Measurements from ENCODE around the gene CPSF6. TPM values are rescaled to one million over a fixed set of nuclear protein-coding genes. Genes with fewer than 3 reads are reported as not detected.
"Not testable (repeated sequence)": the region's sequence is repeated elsewhere in the genome, so short reads cannot be mapped to it uniquely, and the experiment has no call there.

The CPSF6 gene
- total RNA-seq, 2 donors from 2014 or later, result 86.1 to 97.2 TPM

GRCh38 chr12:69240631-69240995 lies 1.2 kb downstream of the CPSF6 start:
- Mint-ChIP-seq H3K4me1 (ENCODE audit: low read depth) (peaks cover 51% of the 10 kb centered on the region), H3K9me3 (no peaks in the 10 kb centered on the region), H3K27me3 (ENCODE audit: low read depth) (no peaks in the 10 kb centered on the region), H3K4me3 (peak overlapping the region; percentile 98 to 100), H3K36me3 (ENCODE audit: insufficient read depth in 2 of 2) (peaks cover 6 to 8% of the 10 kb centered on the region in 2 donors), H3K27ac (peak overlapping the region; percentile 98)
- DNase-seq, result peak; percentile 36 to 44
- ATAC-seq (replicated peaks in 1 of 2), result no peak

- Mint-ChIP-seq H3K9me3 (no peaks in the 10 kb centered on the region), H3K27me3 (ENCODE audit: low read depth) (no peaks in the 10 kb centered on the region), H3K4me3 (peak overlapping the region; percentile 98 to 100), H3K27ac (peak overlapping the region; percentile 92), H3K36me3 (ENCODE audit: insufficient read depth in 2 of 2) (peaks cover 6 to 8% of the 10 kb centered on the region in 2 donors), H3K4me1 (ENCODE audit: low read depth) (peaks cover 60% of the 10 kb centered on the region)
- ATAC-seq (replicated peaks in 1 of 2) (no peak), DNase-seq (no peak)
These were observed 2.2 kb downstream of the CPSF6 start for GRCh38 chr12:69241438-69242092.

GRCh38 chr12:69243099-69244084 lies 4.0 kb downstream of the CPSF6 start:
- Mint-ChIP-seq H3K9me3 (no peaks in the 10 kb centered on the region), H3K27ac (peak overlapping the region; percentile 81), H3K27me3 (ENCODE audit: low read depth) (no peaks in the 10 kb centered on the region), H3K4me3 (peak overlapping the region; percentile 98 to 100), H3K4me1 (ENCODE audit: low read depth) (peaks cover 67% of the 10 kb centered on the region), H3K36me3 (ENCODE audit: insufficient read depth in 2 of 2) (peaks cover 6 to 11% of the 10 kb centered on the region in 2 donors)
- DNase-seq, result no peak
- ATAC-seq (replicated peaks in 1 of 2), result peak; percentile 22

- no peak for DNase-seq
- Mint-ChIP-seq H3K9me3 (no peaks in the 10 kb centered on the region), H3K4me1 (ENCODE audit: low read depth) (peaks cover 83% of the 10 kb centered on the region), H3K27me3 (ENCODE audit: low read depth) (no peaks in the 10 kb centered on the region), H3K36me3 (ENCODE audit: insufficient read depth in 2 of 2) (peaks cover 0 to 9% of the 10 kb centered on the region in 2 donors), H3K4me3 (peak overlapping the region; percentile 36 to 74), H3K27ac (peak overlapping the region; percentile 71)
- ATAC-seq (replicated peaks in 1 of 2), result peak; percentile 33 to 48
These were observed 8.1 kb downstream of the CPSF6 start for GRCh38 chr12:69247268-69248018.

DNA sequence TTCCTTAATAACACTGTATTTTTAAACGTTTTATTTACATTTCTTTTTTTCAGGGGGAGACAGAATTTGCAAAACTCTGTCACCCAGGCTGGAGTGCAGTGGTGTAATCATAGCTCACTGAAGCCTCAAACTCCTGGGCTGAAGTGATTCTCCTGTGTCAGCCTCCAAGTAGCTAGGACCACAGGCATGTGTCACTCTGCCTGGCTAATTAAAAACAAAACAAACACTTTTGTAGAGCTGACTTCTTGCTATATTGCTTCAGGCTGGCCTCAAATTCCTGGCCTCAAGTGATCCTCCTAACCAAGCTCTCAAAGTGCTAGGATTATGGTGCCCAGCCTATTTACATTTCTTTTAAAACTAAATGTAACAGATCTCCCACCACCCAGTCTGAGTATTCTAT lies 12.7 kb downstream of the CPSF6 start:
- Mint-ChIP-seq H3K4me3 (no peak overlapping the region), H3K36me3 (ENCODE audit: insufficient read depth in 2 of 2) (peaks cover 1 to 12% of the 10 kb centered on the region in 2 donors), H3K9me3 (no peaks in the 10 kb centered on the region), H3K27me3 (ENCODE audit: low read depth) (no peaks in the 10 kb centered on the region), H3K27ac (peak overlapping the region; percentile 68), H3K4me1 (ENCODE audit: low read depth) (peaks cover 62% of the 10 kb centered on the region)
- DNase-seq, result peak in 1 of 2 donors; percentile 11
- peak; percentile 43 to 59 for ATAC-seq (replicated peaks in 1 of 2)

GRCh38 chr12:69254046-69254445 lies 14.7 kb downstream of the CPSF6 start:
- DNase-seq, result peak in 1 of 2 donors; percentile 29

DNA sequence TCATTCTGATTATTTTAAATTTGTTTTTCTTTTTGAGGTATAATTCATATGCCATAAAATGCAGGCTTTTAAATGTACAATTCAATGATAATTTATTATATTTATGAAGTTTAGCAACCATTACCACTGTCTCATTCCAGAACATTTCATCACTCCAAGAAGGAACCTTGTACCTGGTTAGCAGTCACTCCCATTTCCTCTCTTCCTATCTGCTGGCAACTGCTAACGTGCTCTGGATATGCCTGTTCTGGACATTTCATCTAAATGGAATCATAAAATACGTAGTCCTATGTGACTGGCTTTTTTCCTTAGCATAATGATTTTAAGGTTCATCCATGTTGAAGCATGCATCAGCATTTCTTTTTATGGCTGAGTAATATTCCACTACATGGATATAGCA lies 15.5 kb downstream of the CPSF6 start:
- Mint-ChIP-seq H3K4me1 (ENCODE audit: low read depth) (peaks cover 36% of the 10 kb centered on the region), H3K27ac (no peak overlapping the region), H3K36me3 (ENCODE audit: insufficient read depth in 2 of 2) (peaks cover 5 to 22% of the 10 kb centered on the region in 2 donors), H3K4me3 (no peak overlapping the region), H3K27me3 (ENCODE audit: low read depth) (no peaks in the 10 kb centered on the region), H3K9me3 (no peaks in the 10 kb centered on the region)
- DNase-seq (no peak), ATAC-seq (replicated peaks in 1 of 2) (no peak)

More at GRCh38 chr12:69254046-69254445, 14.7 kb downstream of the CPSF6 start:
- peaks cover 5 to 22% of the 10 kb centered on the region in 2 donors for H3K36me3 Mint-ChIP-seq (ENCODE audit: insufficient read depth in 2 of 2)
- no peaks in the 10 kb centered on the region for H3K9me3 Mint-ChIP-seq
- peaks cover 44% of the 10 kb centered on the region for H3K4me1 Mint-ChIP-seq (ENCODE audit: low read depth)
- no peaks in the 10 kb centered on the region for H3K27me3 Mint-ChIP-seq (ENCODE audit: low read depth)
- ATAC-seq (replicated peaks in 1 of 2), result peak; percentile 72 to 83
- no peak overlapping the region for H3K4me3 Mint-ChIP-seq
- H3K27ac Mint-ChIP-seq, result peak overlapping the region; percentile 54

DNA sequence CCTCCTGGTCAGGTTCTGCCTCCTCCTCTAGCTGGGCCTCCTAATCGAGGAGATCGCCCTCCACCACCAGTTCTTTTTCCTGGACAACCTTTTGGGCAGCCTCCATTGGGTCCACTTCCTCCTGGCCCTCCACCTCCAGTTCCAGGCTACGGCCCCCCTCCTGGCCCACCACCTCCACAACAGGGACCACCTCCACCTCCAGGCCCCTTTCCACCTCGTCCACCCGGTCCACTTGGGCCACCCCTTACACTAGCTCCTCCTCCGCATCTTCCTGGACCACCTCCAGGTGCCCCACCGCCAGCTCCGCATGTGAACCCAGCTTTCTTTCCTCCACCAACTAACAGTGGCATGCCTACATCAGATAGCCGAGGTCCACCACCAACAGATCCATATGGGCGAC lies 19.3 kb downstream of the CPSF6 start:
- H3K36me3 Mint-ChIP-seq (ENCODE audit: insufficient read depth in 2 of 2), result peaks cover 5 to 43% of the 10 kb centered on the region in 2 donors

GRCh38 chr12:69262264-69262974 lies 23.1 kb downstream of the CPSF6 start:
- ATAC-seq (replicated peaks in 1 of 2), result no peak
- Mint-ChIP-seq H3K4me1 (ENCODE audit: low read depth) (peaks cover 12% of the 10 kb centered on the region), H3K36me3 (ENCODE audit: insufficient read depth in 2 of 2) (peaks cover 5 to 44% of the 10 kb centered on the region in 2 donors), H3K4me3 (no peak overlapping the region), H3K27me3 (ENCODE audit: low read depth) (no peaks in the 10 kb centered on the region), H3K27ac (no peak overlapping the region), H3K9me3 (no peaks in the 10 kb centered on the region)
- no peak for DNase-seq

More for the DNA sequence above, 19.3 kb downstream of the CPSF6 start:
- peak overlapping the region; percentile 78 for H3K27ac Mint-ChIP-seq
- no peaks in the 10 kb centered on the region for H3K27me3 Mint-ChIP-seq (ENCODE audit: low read depth)
- DNase-seq (no peak), ATAC-seq (replicated peaks in 1 of 2) (no peak)
- H3K4me1 Mint-ChIP-seq (ENCODE audit: low read depth), result peaks cover 13% of the 10 kb centered on the region
- no peaks in the 10 kb centered on the region for H3K9me3 Mint-ChIP-seq
- no peak overlapping the region for H3K4me3 Mint-ChIP-seq

GRCh38 chr12:69265205-69265604 lies 25.8 kb downstream of the CPSF6 start:
- ATAC-seq (replicated peaks in 1 of 2), result no peak
- Mint-ChIP-seq H3K27me3 (ENCODE audit: low read depth) (no peaks in the 10 kb centered on the region), H3K27ac (no peak overlapping the region), H3K9me3 (no peaks in the 10 kb centered on the region), H3K4me1 (ENCODE audit: low read depth) (peaks cover 12% of the 10 kb centered on the region), H3K4me3 (no peak overlapping the region), H3K36me3 (ENCODE audit: insufficient read depth in 2 of 2) (peaks cover 2 to 37% of the 10 kb centered on the region in 2 donors)
- no peak for DNase-seq

DNA sequence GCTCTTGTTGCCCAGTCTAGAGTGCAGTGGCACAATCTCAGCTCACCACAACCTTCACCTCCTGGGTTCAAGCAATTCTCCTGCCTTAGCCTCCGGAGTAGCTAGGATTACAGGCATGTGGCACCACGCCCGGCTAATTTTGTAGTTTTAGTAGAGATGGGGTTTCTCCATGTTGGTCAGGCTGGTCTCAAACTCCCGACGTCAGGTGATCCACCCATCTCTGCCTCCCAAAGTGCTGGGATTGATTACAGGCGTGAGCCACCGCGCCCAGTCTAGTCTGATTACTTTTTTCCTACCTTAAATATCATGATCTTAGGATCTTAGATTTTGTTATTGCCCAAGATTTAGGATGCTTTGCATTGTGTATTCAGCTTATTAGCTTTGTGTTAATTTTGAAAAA lies 26.3 kb downstream of the CPSF6 start:
- DNase-seq; ATAC-seq (replicated peaks in 1 of 2); H3K9me3 Mint-ChIP-seq; H3K27ac Mint-ChIP-seq; H3K4me3 Mint-ChIP-seq; H3K27me3 Mint-ChIP-seq (ENCODE audit: low read depth): not testable (repeated sequence)
- Mint-ChIP-seq H3K36me3 (ENCODE audit: insufficient read depth in 2 of 2) (peaks cover 2 to 34% of the 10 kb centered on the region in 2 donors), H3K4me1 (ENCODE audit: low read depth) (peaks cover 12% of the 10 kb centered on the region)

- peaks cover 12% of the 10 kb centered on the region for H3K4me1 Mint-ChIP-seq (ENCODE audit: low read depth)
- no peak overlapping the region for H3K4me3 Mint-ChIP-seq
- ATAC-seq (replicated peaks in 1 of 2) (peak; percentile 45 to 62), DNase-seq (no peak)
- peaks cover 2 to 29% of the 10 kb centered on the region in 2 donors for H3K36me3 Mint-ChIP-seq (ENCODE audit: insufficient read depth in 2 of 2)
- no peaks in the 10 kb centered on the region for H3K9me3 Mint-ChIP-seq
- H3K27ac Mint-ChIP-seq, result peak overlapping the region; percentile 71
- no peaks in the 10 kb centered on the region for H3K27me3 Mint-ChIP-seq (ENCODE audit: low read depth)
These were observed 26.8 kb downstream of the CPSF6 start for GRCh38 chr12:69266036-69266635.
